Renal pelvis (tissue), 4 donors: ENCODE results near the gene SLC22A3. TPM values are rescaled to one million over a fixed set of nuclear protein-coding genes. Genes with fewer than 3 reads are reported as not detected.
"Not testable (repeated sequence)": the region's sequence is repeated elsewhere in the genome, so short reads cannot be mapped to it uniquely, and the experiment has no call there.

Experiments
- DNase-seq: peaks from one replicate; pipeline ENCODE4 v3.0.0-alpha.2; 2013
- polyA plus RNA-seq, 3 donors: library from polyadenylated mRNA; unstranded; fragments of 120-200 nt; gene quantifications; one replicate each; pipeline ENCODE4 v1.2.1, GENCODE V29; 2013; ENCODE audit not compliant: insufficient read length in 3 of 3

Gene SLC22A3
- polyA plus RNA-seq, 3 donors, result 3.9 to 7.2 (median 6.9) TPM

DNA sequence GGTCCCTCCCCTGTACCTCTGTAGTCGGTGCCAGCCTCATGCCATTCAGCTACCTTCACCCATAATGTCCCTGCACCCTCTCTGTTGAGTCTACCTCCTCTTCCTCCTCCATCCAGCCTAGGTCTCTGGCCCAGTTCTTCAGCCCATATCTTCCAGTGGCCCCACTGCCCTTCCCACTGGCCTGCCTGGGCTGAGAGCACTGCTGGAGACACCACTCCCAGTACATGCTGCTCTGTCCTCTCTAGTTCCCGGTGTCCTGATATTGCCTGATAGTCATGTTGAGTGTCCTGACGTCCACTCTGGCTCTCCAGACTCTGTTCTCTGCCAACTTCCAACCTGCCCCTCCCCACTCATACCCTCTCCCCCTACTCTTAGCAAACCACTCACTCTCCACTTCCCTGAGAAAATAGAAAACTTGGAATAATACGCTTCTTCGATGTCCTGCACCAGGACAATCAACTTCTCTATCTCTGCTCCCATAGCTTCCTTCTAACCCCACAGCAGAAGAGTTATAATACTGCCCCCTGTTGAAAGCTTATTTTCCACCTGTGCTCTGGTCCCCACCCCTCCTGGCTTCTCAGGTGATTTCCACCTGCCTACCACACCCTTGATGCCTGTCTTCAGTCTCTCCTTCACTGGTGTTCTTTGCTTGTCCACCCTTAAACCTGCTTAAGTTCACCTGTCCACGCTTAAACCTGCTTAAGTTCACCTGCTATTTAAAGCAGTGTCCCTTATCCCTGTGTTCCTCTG, 19.8 kb downstream of the SLC22A3 start:
- no peak for DNase-seq

DNA sequence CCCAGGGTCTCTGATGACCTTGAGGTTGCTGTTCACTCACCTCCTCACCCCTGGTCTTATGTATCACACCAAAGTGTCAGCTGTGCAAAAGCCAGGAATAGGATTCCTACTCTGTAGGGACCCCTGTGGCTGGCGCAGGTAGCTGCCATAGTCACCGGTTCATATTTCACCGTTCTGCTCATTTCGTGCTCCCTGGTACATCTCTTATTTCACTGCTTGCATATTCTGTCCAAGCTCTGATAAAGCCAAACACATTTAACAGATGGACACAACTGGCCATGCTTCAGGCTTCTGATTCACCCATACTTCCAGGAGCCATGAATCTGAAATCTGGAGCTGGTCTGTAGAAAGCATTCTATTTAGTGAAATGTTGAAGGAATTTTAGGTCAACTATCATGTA, 20.5 kb downstream of the SLC22A3 start:
- no peak for DNase-seq

DNA sequence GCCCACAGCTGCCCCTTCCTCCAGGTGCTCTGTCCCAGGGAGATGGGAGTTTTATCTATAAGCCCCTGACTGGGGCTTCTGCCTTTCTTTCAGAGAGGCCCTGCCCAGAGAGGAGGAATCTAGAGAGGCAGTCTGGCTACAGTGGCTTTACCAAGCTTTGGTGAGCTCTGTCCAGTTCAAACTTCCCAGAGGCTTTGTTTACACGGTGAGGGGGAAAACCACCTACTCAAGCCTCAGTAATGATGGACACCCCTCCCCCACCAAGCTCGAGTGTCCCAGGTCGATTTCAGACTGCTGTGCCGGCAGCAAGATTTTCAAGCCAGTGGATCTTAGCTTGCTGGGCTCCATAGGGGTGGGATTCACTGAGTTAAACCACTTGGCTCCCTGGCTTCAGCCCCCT, 25.4 kb downstream of the SLC22A3 start:
- not testable (repeated sequence) for DNase-seq

DNA sequence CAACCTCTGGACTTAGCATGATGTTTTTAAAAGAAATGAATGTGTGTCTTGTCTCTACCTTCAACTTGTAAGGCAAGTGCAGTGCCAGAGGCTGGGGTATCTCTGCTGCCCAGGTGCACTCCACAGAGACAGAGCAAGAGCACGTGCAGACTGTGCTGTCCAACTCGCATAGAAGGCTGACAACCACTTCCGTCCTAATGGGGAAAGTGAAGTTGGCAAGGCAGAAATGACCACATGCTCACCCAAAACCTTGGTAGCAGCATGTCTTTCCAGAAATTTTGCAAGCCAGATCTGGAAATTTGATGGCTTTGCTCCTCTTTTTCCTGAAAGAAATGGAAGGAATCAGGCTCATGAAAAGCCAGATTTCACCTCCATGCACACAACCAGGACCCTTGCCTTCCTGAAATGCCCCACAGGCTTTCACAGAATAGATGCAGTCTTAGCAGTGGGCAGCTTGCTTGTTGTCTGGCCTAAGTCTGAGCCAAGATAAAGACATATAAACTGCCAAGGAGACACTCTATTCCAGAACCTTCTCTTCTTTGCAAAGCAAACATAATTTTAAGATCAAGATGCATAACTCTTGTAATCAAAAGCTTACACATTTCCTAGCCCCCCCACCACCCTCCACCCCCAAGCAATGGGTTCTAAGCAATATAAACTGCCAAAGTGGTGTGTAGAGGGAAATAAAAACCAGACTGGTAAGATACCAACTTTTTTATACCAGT, 26.8 kb downstream of the SLC22A3 start:
- DNase-seq, result no peak

DNA sequence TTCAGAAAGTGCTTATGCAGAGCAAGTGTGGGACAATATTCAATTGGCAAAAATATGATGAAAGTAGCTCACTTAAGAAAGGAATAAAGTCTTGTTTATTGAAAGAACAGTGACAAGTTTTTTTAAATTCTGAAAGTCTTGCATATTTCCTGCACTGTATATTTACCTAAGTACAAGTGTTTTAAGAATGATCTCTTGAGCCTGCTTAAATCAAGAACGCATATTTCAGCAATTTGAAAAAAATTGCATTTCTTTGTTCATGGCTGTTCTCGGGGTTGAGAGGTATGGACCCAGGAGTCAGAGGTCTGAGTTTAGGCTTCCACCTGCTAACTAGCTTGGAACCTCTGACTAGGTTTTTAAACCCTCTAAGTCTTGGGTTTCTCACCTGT, 27.4 kb downstream of the SLC22A3 start:
- no peak for DNase-seq

DNA sequence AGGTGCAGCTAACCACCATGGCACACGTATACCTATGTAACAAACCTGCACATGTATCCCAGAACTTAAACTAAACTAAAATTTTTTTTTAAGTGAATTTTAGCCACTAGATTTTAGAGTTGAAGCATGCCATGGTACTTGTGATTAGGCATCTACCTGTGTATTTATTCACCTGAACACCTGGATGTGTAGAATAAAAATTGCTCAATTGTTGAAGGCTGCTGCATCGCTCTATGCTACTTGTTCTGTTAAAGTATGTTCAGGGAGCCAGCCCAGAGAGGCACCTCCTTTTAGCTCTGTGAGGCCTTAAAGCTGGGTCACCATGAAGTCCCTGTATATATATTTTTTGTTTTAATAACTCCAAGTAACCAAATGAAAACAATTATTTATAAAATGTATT, 28.3 kb downstream of the SLC22A3 start:
- DNase-seq, result no peak

DNA sequence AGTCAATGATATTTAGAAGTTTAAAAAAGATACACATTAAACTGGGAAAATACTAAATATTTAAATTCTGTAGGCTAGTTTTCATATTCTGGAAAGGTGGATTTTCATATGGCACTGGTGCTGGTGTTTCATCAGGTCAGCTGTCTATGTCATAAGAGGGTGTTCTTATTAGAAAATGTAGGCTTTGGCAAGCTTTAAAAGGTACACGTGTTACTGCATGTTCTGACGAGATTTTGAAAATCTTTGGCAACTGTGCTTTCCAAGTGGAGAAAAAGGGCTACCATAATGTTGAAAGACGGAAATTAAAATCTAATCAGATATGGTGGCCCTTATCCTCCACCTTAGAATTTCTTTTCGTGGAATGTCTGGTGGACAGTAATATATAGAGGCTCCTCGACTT, 30.0 kb downstream of the SLC22A3 start:
- DNase-seq, result no peak

DNA sequence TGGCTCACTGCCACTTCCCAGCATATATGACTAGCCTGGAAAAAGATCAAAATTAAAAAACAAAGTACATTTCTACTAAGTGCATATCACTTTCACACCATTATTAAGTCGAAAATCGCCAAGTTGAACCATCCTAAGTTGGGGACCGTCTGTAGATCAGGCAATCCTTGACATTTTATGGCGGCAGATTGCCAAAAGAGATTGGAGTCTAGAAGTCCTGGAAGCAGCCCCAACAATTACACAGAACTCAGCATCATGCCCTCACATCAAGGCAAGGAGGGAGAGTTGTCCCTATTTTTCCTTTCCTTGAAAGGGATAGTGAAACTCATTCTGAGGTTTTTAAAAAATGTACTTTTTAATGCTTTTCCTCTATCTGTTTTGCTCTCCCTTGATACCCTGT, 30.7 kb downstream of the SLC22A3 start:
- no peak for DNase-seq

DNA sequence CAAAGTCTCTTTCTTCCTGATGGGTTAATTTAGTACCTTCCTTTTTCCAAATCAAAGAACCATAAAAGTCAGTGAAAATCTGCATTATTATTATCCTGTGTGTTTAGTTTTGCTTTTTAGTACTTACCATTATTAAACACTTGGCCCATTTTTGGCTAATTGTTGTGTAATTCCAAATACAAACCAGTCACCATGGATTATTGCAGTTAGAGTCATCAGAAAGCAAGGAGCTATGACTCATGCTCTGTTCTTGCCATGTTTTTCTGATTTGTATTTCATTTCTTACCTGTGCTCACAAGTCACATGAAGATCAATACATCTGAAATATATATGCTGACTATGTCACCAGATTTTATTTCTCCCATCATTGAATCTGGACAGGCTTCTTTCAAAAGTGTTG, 31.3 kb downstream of the SLC22A3 start:
- no peak for DNase-seq

DNA sequence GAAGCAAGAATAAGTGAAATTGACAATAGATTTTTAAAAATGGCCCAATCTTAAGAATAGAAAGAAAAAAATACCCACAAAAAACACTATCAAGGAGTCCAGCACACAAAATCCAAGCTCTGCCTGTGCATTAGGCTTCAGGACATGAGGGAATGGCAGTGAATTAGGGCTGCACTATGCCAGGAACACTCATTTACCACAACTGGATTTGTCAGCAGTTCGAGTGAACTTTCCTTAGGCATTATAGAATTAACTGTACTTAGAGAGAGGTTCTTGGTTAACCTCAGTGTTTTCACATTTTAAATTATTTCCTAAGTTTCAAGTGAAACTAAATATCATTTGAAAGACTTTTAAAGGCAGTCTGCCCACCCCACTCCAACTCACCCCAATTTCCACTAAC, 34.8 kb downstream of the SLC22A3 start:
- DNase-seq, result no peak

DNA sequence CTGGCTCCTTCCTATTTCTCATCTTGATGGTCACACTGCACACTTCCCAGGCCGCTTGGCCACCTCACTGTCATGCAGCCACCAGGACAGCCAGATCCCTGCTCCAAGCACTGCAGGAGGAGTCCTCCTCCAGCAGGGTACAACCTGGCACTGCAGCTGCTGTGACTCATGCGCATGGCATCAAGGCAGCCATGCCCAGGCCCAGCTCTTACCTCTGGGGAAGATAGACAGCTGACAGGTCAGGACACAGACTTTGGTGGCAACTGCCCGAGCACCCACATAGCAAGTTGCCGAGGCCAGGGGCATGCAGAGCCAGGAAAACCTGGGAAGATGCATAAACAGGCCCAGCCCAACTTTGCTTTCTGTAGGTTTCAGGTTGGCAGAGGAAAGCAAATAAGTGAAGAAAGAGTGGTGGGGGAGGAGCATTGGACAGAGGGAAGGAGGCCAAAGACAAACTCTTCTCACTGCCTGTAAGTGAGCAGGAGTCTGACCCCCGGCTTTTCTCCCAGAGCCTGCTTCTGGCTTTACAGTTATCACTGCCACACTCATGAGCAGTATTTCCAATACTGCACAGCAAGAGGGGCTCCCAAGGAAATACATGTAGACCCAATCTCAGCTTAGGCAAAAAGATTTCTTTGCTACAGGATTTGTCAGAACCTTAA, 38.8 kb downstream of the SLC22A3 start:
- no peak for DNase-seq

DNA sequence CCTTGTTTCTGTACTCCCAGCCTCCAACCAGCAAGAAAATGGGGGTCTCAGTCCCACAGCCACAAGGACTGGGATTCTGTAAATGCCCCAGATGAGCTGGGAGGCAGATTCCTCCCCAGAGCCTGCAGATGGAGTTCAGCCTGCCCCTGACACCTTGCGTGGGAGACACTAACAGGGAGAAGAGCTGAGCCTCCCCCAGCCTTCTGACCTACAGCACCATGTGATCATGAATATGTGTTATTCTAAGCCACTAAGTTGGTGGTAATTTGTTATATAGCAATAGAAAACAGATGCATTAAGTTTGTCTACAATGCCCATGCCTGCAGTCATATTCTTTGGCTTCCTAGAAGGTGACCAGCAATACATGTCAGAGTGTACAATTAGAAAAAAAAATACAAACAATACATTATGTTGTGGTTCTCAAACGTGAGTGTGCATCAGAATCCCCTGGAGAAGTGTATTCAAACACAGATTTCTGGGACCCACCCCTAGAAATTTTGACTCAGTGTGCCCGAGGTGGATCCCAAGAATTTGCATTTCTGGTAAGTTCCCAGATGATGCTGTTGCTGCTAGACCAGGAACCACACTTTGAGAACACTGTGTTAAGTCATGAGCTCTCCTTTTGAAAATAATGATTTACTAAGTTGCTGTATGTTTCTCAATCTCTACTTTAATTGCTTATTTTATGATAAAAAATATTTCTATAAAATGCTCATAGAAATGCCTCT, 39.9 kb downstream of the SLC22A3 start:
- no peak for DNase-seq

DNA sequence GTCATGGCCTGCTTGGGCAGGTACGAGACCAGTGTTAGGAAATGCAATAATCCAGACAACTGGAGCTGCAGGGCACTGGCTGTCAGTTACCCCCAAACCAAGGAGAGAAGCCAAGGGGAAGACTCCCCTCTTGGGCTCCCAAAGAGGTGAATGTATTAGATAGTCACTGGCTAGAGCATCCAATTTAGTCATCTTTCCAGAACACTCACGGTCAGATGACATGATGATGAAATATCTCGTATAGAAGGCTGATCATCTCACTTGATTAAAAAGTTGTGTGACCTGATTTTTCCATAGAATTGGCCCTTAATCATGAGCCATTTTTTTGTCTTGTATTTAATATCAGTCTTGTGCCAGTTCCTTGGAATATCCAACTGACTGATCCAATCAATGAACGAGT, 40.7 kb downstream of the SLC22A3 start:
- DNase-seq, result no peak

DNA sequence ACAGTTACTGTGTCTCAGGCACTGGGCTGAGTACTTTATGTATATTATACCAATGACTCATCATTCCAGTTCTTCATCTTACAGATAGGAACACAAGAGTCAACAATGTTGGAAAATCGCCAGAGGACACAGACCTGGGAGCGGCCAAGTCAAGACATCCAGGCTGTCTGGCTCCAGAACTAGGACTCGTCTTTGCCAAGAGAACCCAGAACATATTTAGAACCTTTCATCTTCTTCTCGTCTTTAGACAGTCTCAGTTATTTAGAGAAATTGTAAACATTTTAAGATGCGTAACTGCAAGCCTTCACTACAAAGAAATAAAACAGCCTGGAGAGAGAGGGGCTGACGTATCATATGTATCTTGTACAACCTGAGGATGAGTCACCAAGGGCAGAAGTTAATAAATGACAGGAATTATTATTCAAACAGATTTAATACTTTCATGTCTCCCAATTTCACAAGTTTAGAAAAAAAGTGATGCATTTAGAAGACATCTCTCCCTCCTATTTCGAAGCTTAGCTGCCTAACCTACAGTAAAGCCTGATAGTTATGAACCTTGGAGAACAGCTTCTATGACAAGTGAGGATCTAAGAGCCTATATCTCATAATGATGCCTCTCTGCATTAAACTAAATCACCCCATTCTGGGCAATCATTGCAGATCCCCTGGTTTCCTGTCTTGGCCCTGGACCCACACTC, 43.4 kb downstream of the SLC22A3 start:
- DNase-seq, result no peak

DNA sequence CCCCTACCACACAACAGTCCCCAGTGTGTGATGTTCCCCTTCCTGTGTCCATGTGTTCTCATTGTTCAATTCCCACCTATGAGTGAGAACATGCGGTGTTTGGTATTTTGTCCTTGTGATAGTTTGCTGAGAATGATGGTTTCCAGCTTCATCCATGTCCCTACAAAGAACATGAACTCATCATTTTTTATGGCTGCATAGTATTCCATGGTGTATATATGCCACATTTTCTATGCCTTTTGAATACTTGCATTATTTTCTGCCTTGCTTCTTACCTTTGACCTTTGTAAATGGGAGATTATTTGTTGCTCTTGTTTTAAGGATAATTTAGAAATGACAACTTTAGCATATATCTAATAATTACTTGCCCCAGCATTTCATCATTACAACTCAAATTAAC, 45.3 kb downstream of the SLC22A3 start:
- DNase-seq, result not testable (repeated sequence)

DNA sequence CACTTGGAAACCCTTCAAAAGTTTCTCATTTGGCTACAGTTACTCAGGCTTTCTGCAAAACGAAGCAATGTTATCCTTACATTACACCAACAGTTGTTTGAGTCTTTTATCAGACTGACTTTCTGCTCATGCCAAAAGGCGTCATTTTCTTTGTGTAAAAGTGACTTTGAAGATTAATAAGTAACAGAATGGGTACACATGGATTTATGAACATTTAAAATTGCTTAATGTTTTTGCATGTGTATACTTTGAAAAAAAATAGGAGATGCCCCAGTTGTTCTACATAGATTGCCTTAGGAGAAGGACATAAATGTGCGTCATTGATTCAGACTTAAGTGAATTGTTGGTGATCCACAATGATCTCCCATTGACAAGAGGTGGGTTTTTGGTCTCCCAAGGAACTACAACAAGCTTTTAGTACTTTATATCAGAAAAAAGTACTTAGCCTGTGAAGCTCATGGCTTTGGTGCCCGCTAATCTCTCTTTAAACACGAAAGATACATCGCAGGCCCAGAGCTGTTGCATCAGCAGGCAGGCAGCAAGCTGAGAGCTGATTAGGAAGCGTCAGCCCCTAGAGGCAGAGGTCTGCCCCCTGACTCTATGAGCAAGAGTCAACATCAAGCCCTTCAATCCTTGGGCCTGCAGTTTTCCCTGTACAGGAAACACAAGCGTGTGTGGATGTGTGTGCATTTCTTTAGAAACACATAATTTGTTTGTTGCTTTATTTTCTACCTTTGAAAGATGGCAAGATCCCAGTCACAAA, 45.9 kb downstream of the SLC22A3 start:
- no peak for DNase-seq

DNA sequence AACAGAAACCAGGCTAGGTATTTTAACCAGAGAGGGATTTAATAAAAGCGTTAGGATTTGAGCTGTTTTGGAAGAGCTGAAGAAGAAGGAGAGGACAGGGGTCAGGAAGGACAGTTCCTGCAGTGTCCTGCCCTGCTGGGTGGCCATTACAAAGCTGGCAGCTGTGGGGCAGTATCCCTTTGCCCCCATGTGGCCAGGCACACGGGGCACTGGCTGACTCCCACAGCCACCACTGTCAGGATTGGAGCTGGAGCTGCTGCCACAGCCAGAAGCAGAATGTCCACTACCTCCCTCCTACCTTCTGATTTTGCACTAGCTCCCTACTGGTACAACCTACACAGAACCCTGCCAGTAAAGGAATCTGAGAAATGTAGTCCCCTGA, 46.5 kb downstream of the SLC22A3 start:
- DNase-seq, result no peak

DNA sequence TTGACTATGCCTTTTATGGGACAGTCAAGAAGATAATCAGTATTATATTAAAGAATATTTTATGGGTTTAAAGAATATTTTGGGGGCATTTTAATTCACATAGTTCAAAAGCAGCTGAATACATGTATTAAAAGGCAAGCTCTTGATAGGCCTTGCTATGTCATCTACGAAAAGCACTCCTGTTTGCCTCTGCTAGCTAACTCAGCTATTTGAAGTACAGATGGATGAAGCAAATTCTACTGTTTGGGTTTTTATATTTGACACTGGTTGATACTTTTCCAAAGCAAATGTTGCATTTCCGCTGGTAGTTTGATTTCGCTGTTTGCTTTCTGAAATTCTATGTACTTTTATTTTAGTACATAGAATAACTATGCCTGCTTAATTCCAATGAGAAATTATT, 47.0 kb downstream of the SLC22A3 start:
- DNase-seq, result no peak

DNA sequence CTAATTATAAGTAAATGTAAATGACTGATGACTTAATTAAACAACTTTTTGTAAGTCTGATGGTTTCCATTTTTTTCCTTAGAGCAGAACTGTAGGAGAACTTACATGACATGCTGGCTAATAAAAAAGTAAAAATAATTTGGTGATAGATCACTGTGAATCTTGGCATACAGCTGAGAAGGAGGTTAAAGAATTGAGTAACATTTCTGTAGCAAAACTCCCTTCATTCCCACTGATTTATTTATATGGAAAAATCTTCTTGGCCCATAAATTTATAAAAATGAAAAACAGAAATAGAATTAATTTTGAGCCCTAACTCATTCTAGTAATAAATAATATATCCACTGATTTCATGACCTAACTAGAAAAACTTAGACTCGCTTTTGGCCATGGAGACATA, 48.1 kb downstream of the SLC22A3 start:
- no peak for DNase-seq

DNA sequence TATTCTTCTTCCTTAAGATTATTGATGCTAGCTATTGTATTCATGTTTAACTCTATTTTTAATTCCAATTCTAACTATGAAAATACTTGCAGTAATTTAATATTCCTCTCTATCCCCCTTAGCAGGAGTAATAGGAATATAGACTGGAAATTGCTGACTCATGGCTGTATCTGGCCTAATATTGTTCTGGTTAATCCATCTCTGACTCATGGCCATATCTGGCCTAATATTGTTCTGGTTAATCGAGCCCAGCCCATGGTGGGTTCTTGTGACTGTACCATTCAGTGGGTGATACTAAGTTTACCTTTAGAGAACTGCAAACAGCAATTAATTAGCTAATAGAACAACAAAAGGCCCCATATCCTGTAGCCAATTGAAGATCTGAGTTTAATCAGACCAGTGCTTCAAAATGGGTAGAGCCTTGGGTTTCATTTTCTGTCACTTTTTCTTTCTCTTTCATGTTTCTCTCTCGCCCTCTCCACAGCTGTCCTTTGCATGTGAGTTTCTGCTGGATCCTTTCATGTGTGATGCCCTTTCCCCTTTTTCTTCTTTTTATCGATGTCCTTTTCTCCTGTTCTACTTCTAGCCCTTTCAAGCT, 50.6 kb downstream of the SLC22A3 start:
- DNase-seq, result no peak

DNA sequence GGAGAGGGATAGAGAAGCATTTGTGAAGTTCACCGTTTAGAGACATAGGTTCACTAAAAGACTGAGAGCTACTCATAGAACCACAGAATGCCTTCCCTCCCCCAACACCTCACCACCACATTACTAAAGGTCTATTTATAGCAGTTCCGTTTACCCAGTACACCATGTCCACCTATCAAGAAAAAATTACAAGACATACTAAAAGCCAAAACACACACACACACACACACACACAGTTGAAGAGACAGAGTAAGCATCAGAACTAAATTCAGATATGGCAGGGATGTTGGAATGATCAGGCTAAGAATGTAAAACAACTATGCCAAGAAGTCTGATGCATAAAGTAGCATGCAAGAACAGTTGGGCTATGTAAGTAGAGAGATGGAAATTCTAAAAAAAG, 52.3 kb downstream of the SLC22A3 start:
- DNase-seq, result no peak
